Endothelial cell of umbilical vein (primary cell): ENCODE results near the gene RAB40C. TPM values are rescaled to one million over a fixed set of nuclear protein-coding genes. Genes with fewer than 3 reads are reported as not detected.

Experiments
- BruUV-seq: library from RNA; stranded (reverse); fragments of 400-500 nt; replicated peaks from 2 replicates; lab custom pipeline; 2021; lab: Mats Ljungman, UMichigan
- CTCF ChIA-PET: fragments of 300-600, 350-600 bp; sonication (Branson Sonifier 250); formaldehyde crosslinking; loops from one replicate; lab custom pipeline; 2021; ENCODE audit warnings: antibody characterized with exemption, inconsistent platforms; lab: Charles Lee
- POLR2A ChIA-PET: fragments of 300-600, 350-600 bp; sonication (Branson Sonifier 250); formaldehyde crosslinking; loops from one replicate; lab custom pipeline; 2021; ENCODE audit warnings: antibody characterized with exemption, inconsistent platforms; lab: Charles Lee
- DNase-seq: peaks from one replicate; pipeline ENCODE4 v3.0.0-alpha.2; 2011; ENCODE audit warnings: low read depth, low spot score
- FAIRE-seq: peaks from 2 replicates; lab custom pipeline; 2011; peaks lifted over from hg19 to GRCh38; lab: Jason Lieb, UNC
- H2AFZ ChIP-seq: 2 replicates; pipeline ENCODE4 v1.6.0; 2012; ENCODE audit warnings: low read depth, low read length, control low read depth, inconsistent platforms
- H3K27ac ChIP-seq: 2 replicates; pipeline ENCODE4 v1.5.1; 2011; ENCODE audit warnings: low read depth, mild to moderate bottlenecking, control low read depth, low read length, moderate library complexity; ENCODE audit not compliant: insufficient read depth
- H3K27me3 ChIP-seq, 2 experiments: 2 replicates each; pipeline versions ENCODE4 v1.6.0 to v1.6.1; 2011; ENCODE audit warnings: low read length in 2 of 2, mixed read lengths in 1 of 2; ENCODE audit not compliant: control insufficient read depth in 2 of 2, insufficient read depth in 2 of 2
- H3K36me3 ChIP-seq, 2 experiments: 2 replicates in 1 of 2; 3 replicates in 1 of 2; pipeline ENCODE4 v1.5.1; 2011; ENCODE audit warnings: low read length in 2 of 2, mild to moderate bottlenecking in 1 of 2, moderate library complexity in 1 of 2; ENCODE audit not compliant: control insufficient read depth in 2 of 2, insufficient read depth in 2 of 2; ENCODE audit errors: extremely low read depth in 1 of 2
- H3K4me1 ChIP-seq: 3 replicates; pipeline ENCODE4 v1.5.1; 2011; ENCODE audit warnings: mild to moderate bottlenecking, low read length; ENCODE audit not compliant: control insufficient read depth, insufficient read depth; ENCODE audit errors: extremely low read depth
- H3K4me2 ChIP-seq: 2 replicates; pipeline ENCODE4 v1.6.1; 2011; ENCODE audit warnings: low read length, control low read depth, mixed read lengths; ENCODE audit not compliant: insufficient read depth
- H3K4me3 ChIP-seq, 3 experiments: fragments of 200-600 bp in 1 of 3; sonication (generic), shearing (Covaris generic) in 1 of 3; replicated peaks in 1 of 3; 2 replicates each; pipeline ENCODE4 v1.5.1; 2011 to 2016; ENCODE audit warnings: control low read depth in 3 of 3, low read length in 3 of 3, mild to moderate bottlenecking in 2 of 3, inconsistent platforms in 1 of 3, low read depth in 1 of 3, moderate library complexity in 1 of 3; ENCODE audit not compliant: insufficient read depth in 1 of 3
- H3K79me2 ChIP-seq: 2 replicates; pipeline ENCODE4 v1.6.0; 2012; ENCODE audit warnings: low read length, inconsistent platforms; ENCODE audit not compliant: control insufficient read depth, insufficient read depth
- H3K9ac ChIP-seq: replicated peaks from 2 replicates; pipeline ENCODE3; 2011; ENCODE audit warnings: low read length, control low read depth; ENCODE audit not compliant: insufficient read depth; ENCODE audit errors: extremely low read depth
- H3K9me1 ChIP-seq: replicated peaks from 3 replicates; pipeline ENCODE4 v1.6.0; 2011; ENCODE audit warnings: mild to moderate bottlenecking, low read length; ENCODE audit not compliant: control insufficient read depth, insufficient read depth; ENCODE audit errors: extremely low read depth
- H3K9me3 ChIP-seq: replicated peaks from 2 replicates; pipeline ENCODE4 v1.5.1; 2012; ENCODE audit warnings: low read length, inconsistent platforms; ENCODE audit not compliant: control insufficient read depth, insufficient read depth
- H4K20me1 ChIP-seq: replicated peaks from 2 replicates; pipeline ENCODE3; 2011; ENCODE audit warnings: mild to moderate bottlenecking, low read length; ENCODE audit not compliant: control insufficient read depth, insufficient read depth; ENCODE audit errors: extremely low read depth
- EZH2 ChIP-seq: IDR thresholded peaks from 2 replicates; pipeline ENCODE4 v1.6.1; 2012; ENCODE audit warnings: borderline replicate concordance, low read depth, mild to moderate bottlenecking, moderate library complexity, low read length, inconsistent platforms; ENCODE audit not compliant: severe bottlenecking
- FOS ChIP-seq: IDR thresholded peaks from 2 replicates; pipeline ENCODE4 v1.6.1; 2011; ENCODE audit warnings: mild to moderate bottlenecking, low read length, moderate library complexity, borderline replicate concordance; ENCODE audit not compliant: insufficient read depth
- JUN ChIP-seq: IDR thresholded peaks from 2 replicates; pipeline ENCODE4 v1.6.1; 2011; ENCODE audit warnings: borderline replicate concordance, low read depth; ENCODE audit not compliant: insufficient read length, insufficient read depth
- MYC ChIP-seq: IDR thresholded peaks from one replicate; pipeline ENCODE4 v1.6.1; 2011; ENCODE audit warnings: mild to moderate bottlenecking, low read depth, low read length
- POLR2A ChIP-seq: IDR thresholded peaks from 2 replicates; pipeline ENCODE4 v1.6.1; 2012; ENCODE audit warnings: low read depth, mild to moderate bottlenecking, control low read depth, low read length
- POLR2AphosphoS5 ChIP-seq: IDR thresholded peaks from 2 replicates; pipeline ENCODE4 v1.6.1; 2012; ENCODE audit warnings: low read depth, mild to moderate bottlenecking, control low read depth, low read length, moderate library complexity; ENCODE audit not compliant: insufficient read depth
- dilution Hi-C: fragments of 300-500 bp; cut with MboI; formaldehyde crosslinking; loops from one replicate; pipeline ENCODE4 v1.15.0; 2019; ENCODE audit warnings: low sequenced_read_pairs; ENCODE audit not compliant: extremely low pct_ligation_motif_present
- intact Hi-C: fragments of 100-400 bp; cut with micrococcal nuclease; formaldehyde crosslinking; loops from one replicate; pipeline ENCODE4 v1.10.0; 2022
- polyA plus RNA-seq, 4 experiments: library from polyadenylated mRNA; depleted of rRNA in 3 of 4; stranded (reverse) in 3 of 4; unstranded in 1 of 4; fragments of >200 nt; gene quantifications; 2 replicates each; pipeline versions ENCODE4 v1.2.1 to v1.2.3, GENCODE V29; 2011 to 2012; ENCODE audit warnings: missing spikeins in 1 of 4
- total RNA-seq: library from RNA; stranded (reverse); gene quantifications from 2 replicates; pipeline ENCODE4 v1.2.3, GENCODE V29; 2021
- TF ChIP-seq, protein P1 (sequence below): IDR thresholded peaks from 2 replicates; pipeline ENCODE4 v1.6.1; 2011; ENCODE audit not compliant: insufficient read depth, insufficient read length

RAB40C gene
- total and polyA plus RNA-seq, 2 donors (not counting 3 experiments of a cell fraction or from before 2014, with no cell fraction given) = 12.4 to 18.8 TPM

DNA sequence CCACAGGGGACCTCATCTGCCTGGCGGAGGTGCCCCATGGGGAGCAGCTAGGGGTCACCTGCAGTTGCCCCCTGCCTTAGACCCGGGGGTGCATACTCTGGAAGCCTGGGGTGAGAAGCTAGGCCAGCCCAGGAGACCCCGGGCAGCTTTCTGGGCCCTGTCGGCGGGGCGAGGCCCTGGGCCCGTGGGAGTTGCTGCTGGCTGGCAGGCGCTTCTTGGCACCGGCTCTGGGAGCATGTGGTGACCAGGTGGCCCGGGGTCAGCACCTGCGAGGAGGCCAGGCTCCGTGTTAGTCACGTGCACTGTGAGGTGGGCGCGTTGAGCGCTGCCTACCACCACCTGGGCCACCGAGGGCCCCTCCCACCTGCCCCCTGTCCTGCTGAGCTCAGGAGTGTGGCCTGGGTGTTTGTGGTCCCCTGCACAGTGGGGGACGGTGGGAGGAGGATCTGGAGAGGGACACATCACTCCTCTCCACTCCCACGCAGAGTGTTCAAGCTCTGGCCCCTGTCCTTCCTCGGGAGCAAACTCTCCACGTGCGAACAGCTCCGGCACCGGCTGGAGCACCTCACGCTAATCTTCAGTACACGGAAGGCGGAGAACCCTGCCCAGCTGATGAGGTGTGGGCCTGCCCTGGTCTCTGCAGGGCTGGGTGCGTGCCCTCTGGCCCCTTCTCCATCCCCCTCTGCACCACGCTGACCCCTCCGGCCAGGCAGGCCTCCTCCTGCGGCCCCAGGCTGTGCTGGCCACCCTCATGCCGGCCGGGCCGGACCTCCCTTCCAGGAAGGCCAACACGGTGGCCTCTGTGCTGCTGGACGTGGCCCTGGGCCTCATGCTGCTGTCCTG, 14.3 kb upstream of the RAB40C start:
- Histone ChIP-seq H3K27ac (no peak overlapping the region), H3K36me3 (peaks cover 0 to 16% of the 10 kb centered on the region in 2 experiments), H3K4me2 (no peak overlapping the region), H3K79me2 (peaks cover 8% of the 10 kb centered on the region), H2AFZ (no peak overlapping the region), H3K27me3 (no peaks in the 10 kb centered on the region), H3K4me1 (peaks cover 6% of the 10 kb centered on the region), H3K9ac (no peak overlapping the region), H3K4me3 (no peak overlapping the region), H4K20me1 (no peaks in the 10 kb centered on the region), H3K9me3 (no peaks in the 10 kb centered on the region), H3K9me1 (no peaks in the 10 kb centered on the region)
- POLR2A ChIA-PET = no interaction called here
- no peak for FAIRE-seq
- dilution Hi-C loops (no loop called here), intact Hi-C loops (no loop called here)
- no TSS peak for BruUV-seq
- no peak for DNase-seq
- CTCF ChIA-PET = no interaction called here
- TF ChIP-seq POLR2AphosphoS5 = no peak
- TF ChIP-seq JUN = no peak
- TF ChIP-seq, protein P1, sequence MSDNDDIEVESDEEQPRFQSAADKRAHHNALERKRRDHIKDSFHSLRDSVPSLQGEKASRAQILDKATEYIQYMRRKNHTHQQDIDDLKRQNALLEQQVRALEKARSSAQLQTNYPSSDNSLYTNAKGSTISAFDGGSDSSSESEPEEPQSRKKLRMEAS = no peak
- no peak for TF ChIP-seq EZH2
- no peak for TF ChIP-seq FOS
- TF ChIP-seq POLR2A = no peak
- TF ChIP-seq MYC = no peak
